Measurements from ENCODE around the gene TBATA. TPM values are rescaled to one million over a fixed set of nuclear protein-coding genes. Genes with fewer than 3 reads are reported as not detected.

The TBATA gene
- total and polyA plus RNA-seq, 4 donors: not detected

DNA sequence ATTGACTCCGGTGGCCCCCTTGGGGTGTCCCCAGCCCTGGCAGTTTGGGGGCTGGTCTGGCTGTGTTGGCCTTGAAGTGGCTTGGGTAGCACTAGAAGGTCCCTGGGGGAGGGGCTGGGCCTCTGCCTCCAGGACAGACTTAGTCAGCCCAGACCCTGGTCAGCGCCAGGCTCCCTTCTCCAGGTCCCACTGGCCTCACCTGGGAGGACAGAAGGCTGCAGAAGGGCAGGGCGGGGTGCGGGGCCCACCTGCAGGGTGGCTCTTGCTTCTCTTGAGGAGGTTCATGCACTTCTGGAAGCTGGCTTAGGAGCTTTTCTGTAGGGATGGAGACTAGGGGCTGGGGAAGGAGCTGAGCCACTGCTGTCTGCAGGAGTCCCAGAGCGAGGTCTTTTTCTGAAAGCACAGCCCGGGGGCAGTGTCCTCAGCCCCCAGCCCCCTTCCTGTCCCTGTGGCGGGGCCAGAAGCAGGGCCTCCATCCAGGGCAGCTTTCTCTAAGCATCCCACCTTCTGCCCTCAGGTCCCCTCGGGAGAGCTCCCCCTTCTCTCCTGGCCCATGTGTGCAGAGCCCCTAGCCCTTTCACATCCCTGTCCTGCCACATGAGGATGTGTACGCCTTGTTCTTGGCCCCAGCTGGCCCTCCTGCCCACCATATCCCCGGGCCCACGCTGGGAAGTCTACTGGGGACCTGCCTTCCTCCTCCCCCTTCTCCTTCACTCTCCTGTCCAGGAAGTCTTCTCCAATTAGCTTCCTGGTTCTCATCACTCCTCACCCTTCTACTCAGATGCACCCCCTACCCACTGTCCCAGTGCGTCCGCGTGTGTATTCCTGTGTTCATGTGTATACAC is 11.0 kb downstream of the TBATA start:
- H3K4me3 ChIP-seq (ENCODE audit: low read depth in 1 of 3, low read length in 3 of 3): no peak overlapping the region
- no peaks in the 10 kb centered on the region for H3K9me3 ChIP-seq (ENCODE audit: control insufficient read depth in 4 of 4, low read length in 3 of 4)
- no peak for DNase-seq (ENCODE audit: low spot score)
- 93% methylated on average over 14 of the region's 14 CpGs for WGBS
- TF ChIP-seq HNF4G (IDR thresholded peaks at IDR 0.05) (no peak), ZBTB33 (IDR thresholded peaks at IDR 0.05) (no peak), RXRA (IDR thresholded peaks at IDR 0.05) (no peak), SP1 (IDR thresholded peaks at IDR 0.05) (no peak), GABPA (IDR thresholded peaks at IDR 0.05 in 1 of 2, conservative IDR thresholded peaks at IDR 0.05 in 1 of 2) (no peak), NR2F2 (IDR thresholded peaks at IDR 0.05) (no peak), YY1 (IDR thresholded peaks at IDR 0.05) (no peak), FOXA2 (IDR thresholded peaks at IDR 0.05) (no peak), FOXA1 (IDR thresholded peaks at IDR 0.05) (no peak), CTCF (IDR thresholded peaks at IDR 0.05; ENCODE audit: low read depth, low read length, missing input control) (no peak), REST (IDR thresholded peaks at IDR 0.05) (no peak), TAF1 (conservative IDR thresholded peaks at IDR 0.05) (no peak), JUND (IDR thresholded peaks at IDR 0.05) (no peak), EGR1 (IDR thresholded peaks at IDR 0.05; ENCODE audit: low read depth in 2 of 2) (no peak), RAD21 (IDR thresholded peaks at IDR 0.05) (no peak)
- TF ChIP-seq, protein P1, sequence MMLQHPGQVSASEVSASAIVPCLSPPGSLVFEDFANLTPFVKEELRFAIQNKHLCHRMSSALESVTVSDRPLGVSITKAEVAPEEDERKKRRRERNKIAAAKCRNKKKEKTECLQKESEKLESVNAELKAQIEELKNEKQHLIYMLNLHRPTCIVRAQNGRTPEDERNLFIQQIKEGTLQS (IDR thresholded peaks at IDR 0.05): no peak
- TF ChIP-seq, protein P2, sequence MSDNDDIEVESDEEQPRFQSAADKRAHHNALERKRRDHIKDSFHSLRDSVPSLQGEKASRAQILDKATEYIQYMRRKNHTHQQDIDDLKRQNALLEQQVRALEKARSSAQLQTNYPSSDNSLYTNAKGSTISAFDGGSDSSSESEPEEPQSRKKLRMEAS (IDR thresholded peaks at IDR 0.05): no peak
- no peaks in the 10 kb centered on the region for H3K27me3 ChIP-seq (ENCODE audit: control insufficient read depth in 4 of 4, insufficient read depth in 4 of 4, low read length in 3 of 4)
- no peaks in the 10 kb centered on the region for H3K4me1 ChIP-seq (ENCODE audit: control insufficient read depth in 4 of 4, insufficient read depth in 4 of 4, low read length in 3 of 4)
- no peak overlapping the region for H3K27ac ChIP-seq (ENCODE audit: low read depth in 1 of 2, low read length in 2 of 2)
- no peaks in the 10 kb centered on the region for H3K36me3 ChIP-seq (ENCODE audit: control insufficient read depth in 4 of 4, insufficient read depth in 3 of 4, low read depth in 1 of 4, low read length in 3 of 4)
- H3K9ac ChIP-seq (ENCODE audit: low read depth in 1 of 2, low read length in 2 of 2): no peak overlapping the region

All from liver (tissue), 9 donors.